ENCODE measurements around the gene TMEM145.
A peak's percentile ranks its signal among the peaks of the same experiment; 100 is the strongest.
"Not testable (repeated sequence)": the region's sequence is repeated elsewhere in the genome, so short reads cannot be mapped to it uniquely, and the experiment has no call there.

The TMEM145 gene

GRCh38 chr19:42313096-42313839 is at the start of gene TMEM145:
Gene TMEM145, plus strand, starts transcription at chr19:42313309. Its CDS starts 68 bp downstream, at chr19:42313377.
- DNase-seq, result peak; percentile 45

GRCh38 chr19:42266105-42266504 is 47.0 kb upstream of the TMEM145 start:
- DNase-seq, result not testable (repeated sequence)

- not testable (repeated sequence) for DNase-seq
Observed at GRCh38 chr19:42266928-42267603, 46.0 kb upstream of the TMEM145 start.

GRCh38 chr19:42267644-42268141 is 45.4 kb upstream of the TMEM145 start:
- no peak for DNase-seq

GRCh38 chr19:42268142-42268703 is 44.9 kb upstream of the TMEM145 start:
- DNase-seq, result peak; percentile 98

GRCh38 chr19:42268704-42269477 is 44.2 kb upstream of the TMEM145 start, which contains the start of gene CIC:
Gene CIC, plus strand, starts transcription at chr19:42269252. Its CDS starts 2,532 bp downstream, at chr19:42271784.
- DNase-seq, result peak; percentile 100

GRCh38 chr19:42269478-42270345 is 43.4 kb upstream of the TMEM145 start:
- peak; percentile 43 for DNase-seq

- no peak for DNase-seq
Observed at GRCh38 chr19:42270346-42271044, 42.6 kb upstream of the TMEM145 start.

- DNase-seq, result no peak
Observed at GRCh38 chr19:42271045-42271419, 42.1 kb upstream of the TMEM145 start.

- DNase-seq, result no peak
Observed at GRCh38 chr19:42271861-42272534, 41.1 kb upstream of the TMEM145 start.

- DNase-seq, result no peak
Observed at GRCh38 chr19:42272535-42272897, 40.6 kb upstream of the TMEM145 start.

- no peak for DNase-seq
Observed at GRCh38 chr19:42272989-42273406, 40.1 kb upstream of the TMEM145 start.

GRCh38 chr19:42273407-42274064 is 39.6 kb upstream of the TMEM145 start:
- no peak for DNase-seq

- no peak for DNase-seq
Observed at GRCh38 chr19:42274065-42274682, 38.9 kb upstream of the TMEM145 start.

- DNase-seq, result no peak
Observed at GRCh38 chr19:42275103-42275502, 38.0 kb upstream of the TMEM145 start.

GRCh38 chr19:42275517-42275916 is 37.6 kb upstream of the TMEM145 start:
- DNase-seq, result no peak

- DNase-seq, result no peak
Observed at GRCh38 chr19:42276284-42276683, 36.8 kb upstream of the TMEM145 start.

- DNase-seq, result no peak
Observed at GRCh38 chr19:42276821-42277220, 36.3 kb upstream of the TMEM145 start.

GRCh38 chr19:42277821-42278451 is 35.2 kb upstream of the TMEM145 start:
- DNase-seq, result no peak
